Cardiac fibroblast (primary cell): ENCODE results near the gene TRIP12.

Experiments used
- DNase-seq, 2 donors: peaks; one replicate each; pipeline versions ENCODE4 v3.0.0 to v3.0.0-alpha.2; 2010; ENCODE audit warnings: low read depth in 2 of 2
- H3K4me3 ChIP-seq, 2 donors: replicated peaks in 1 of 2; 1 replicate in 1 of 2; 2 replicates in 1 of 2; pipeline ENCODE4 v1.5.1; 2011; ENCODE audit warnings: low read depth in 2 of 2, low read length in 2 of 2, mild to moderate bottlenecking in 2 of 2, moderate library complexity in 1 of 2
- CTCF ChIP-seq: IDR thresholded peaks from one replicate; pipeline ENCODE4 v1.5.1; 2011; ENCODE audit warnings: low read depth, mild to moderate bottlenecking, low read length, inconsistent platforms

TRIP12 gene

GRCh38 chr2:229880892-229881586, 40.8 kb downstream of the TRIP12 start:
- no peak overlapping the region for H3K4me3 ChIP-seq
- no peak for DNase-seq
- no peak for TF ChIP-seq CTCF

GRCh38 chr2:229879191-229879950, 42.4 kb downstream of the TRIP12 start:
- TF ChIP-seq CTCF, result no peak
- no peak overlapping the region for H3K4me3 ChIP-seq
- no peak for DNase-seq

- TF ChIP-seq CTCF, result no peak
- DNase-seq, result no peak
- no peak overlapping the region for H3K4me3 ChIP-seq
Measured at GRCh38 chr2:229875549-229875948, 46.3 kb downstream of the TRIP12 start.

GRCh38 chr2:229874647-229875046, 47.2 kb downstream of the TRIP12 start:
- no peak for DNase-seq
- H3K4me3 ChIP-seq, result no peak overlapping the region
- TF ChIP-seq CTCF, result no peak

- TF ChIP-seq CTCF, result no peak
- no peak for DNase-seq
- no peak overlapping the region for H3K4me3 ChIP-seq
Measured at GRCh38 chr2:229873123-229873581, 48.7 kb downstream of the TRIP12 start.

- TF ChIP-seq CTCF, result no peak
- H3K4me3 ChIP-seq, result no peak overlapping the region
- DNase-seq, result no peak
Measured at GRCh38 chr2:229870903-229871656, 50.7 kb downstream of the TRIP12 start.
